ENCODE measurements around the gene UGT1A3.

UGT1A3 gene

GRCh38 chr2:233801357-233802131 is 72.7 kb downstream of the UGT1A3 start:
- no peak for DNase-seq (ENCODE audit: low read depth in 1 of 2, low spot score in 1 of 2)
- Histone ChIP-seq H3K27me3 (ENCODE audit: insufficient read depth, poor library complexity, severe bottlenecking) (no peaks in the 10 kb centered on the region), H3K27ac (replicated peaks) (no peak overlapping the region), H3K4me3 (replicated peaks; ENCODE audit: insufficient read depth, low read length) (no peak overlapping the region)
- TF ChIP-seq REST (IDR thresholded peaks at IDR 0.05; ENCODE audit: insufficient replicate concordance, low read depth) (no peak), SPI1 (IDR thresholded peaks at IDR 0.05; ENCODE audit: borderline replicate concordance, low read depth) (peak; percentile 25; the same call in 1 of the 2 replicates)

DNA sequence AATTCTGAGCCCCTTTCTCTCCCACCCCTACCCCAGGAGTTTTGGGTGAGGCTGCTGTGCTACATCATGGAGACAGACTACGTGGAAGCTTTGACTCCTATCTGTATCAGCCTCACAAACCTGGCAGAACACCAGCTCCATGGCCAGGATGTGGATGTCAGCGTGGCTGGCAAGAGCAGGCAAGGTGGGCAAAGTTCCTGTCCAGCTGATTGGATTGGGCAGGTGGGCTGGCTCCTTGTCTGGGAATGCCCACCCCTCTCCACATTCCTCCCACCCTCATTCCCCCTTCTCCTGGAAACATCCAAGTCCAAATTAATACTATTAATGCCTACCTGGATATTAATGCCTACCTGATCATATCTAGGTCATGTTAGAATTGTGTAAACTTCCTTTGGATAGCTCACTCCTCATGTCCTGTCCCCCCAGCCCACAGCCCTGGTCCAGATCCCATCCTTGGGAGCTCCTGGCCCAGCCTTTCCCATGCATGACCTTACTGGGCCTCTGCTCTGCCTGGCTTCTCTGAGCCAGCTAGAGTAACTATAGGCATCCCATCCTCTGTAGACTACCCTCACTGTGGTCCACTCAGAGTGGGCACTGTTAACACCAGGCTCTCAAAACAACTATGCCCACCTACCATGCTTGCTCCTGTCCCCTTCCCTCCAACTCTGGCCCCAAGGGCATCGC is 73.4 kb downstream of the UGT1A3 start:
- TF ChIP-seq SPI1 (IDR thresholded peaks at IDR 0.05; ENCODE audit: borderline replicate concordance, low read depth) (no peak), GABPA (IDR thresholded peaks at IDR 0.05; ENCODE audit: low read depth) (no peak), POLR2AphosphoS5 (IDR thresholded peaks at IDR 0.05; ENCODE audit: low read depth) (no peak), REST (IDR thresholded peaks at IDR 0.05; ENCODE audit: insufficient replicate concordance, low read depth) (no peak)
- TF ChIP-seq, protein P1, sequence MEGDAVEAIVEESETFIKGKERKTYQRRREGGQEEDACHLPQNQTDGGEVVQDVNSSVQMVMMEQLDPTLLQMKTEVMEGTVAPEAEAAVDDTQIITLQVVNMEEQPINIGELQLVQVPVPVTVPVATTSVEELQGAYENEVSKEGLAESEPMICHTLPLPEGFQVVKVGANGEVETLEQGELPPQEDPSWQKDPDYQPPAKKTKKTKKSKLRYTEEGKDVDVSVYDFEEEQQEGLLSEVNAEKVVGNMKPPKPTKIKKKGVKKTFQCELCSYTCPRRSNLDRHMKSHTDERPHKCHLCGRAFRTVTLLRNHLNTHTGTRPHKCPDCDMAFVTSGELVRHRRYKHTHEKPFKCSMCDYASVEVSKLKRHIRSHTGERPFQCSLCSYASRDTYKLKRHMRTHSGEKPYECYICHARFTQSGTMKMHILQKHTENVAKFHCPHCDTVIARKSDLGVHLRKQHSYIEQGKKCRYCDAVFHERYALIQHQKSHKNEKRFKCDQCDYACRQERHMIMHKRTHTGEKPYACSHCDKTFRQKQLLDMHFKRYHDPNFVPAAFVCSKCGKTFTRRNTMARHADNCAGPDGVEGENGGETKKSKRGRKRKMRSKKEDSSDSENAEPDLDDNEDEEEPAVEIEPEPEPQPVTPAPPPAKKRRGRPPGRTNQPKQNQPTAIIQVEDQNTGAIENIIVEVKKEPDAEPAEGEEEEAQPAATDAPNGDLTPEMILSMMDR (IDR thresholded peaks at IDR 0.05; ENCODE audit: insufficient read depth, low read length): no peak
- no peak for DNase-seq (ENCODE audit: low read depth in 1 of 2, low spot score in 1 of 2)
- no peaks in the 10 kb centered on the region for H3K27me3 ChIP-seq (ENCODE audit: insufficient read depth, poor library complexity, severe bottlenecking)
- no peak overlapping the region for H3K4me3 ChIP-seq (replicated peaks; ENCODE audit: insufficient read depth, low read length)
- no peak overlapping the region for H3K27ac ChIP-seq (replicated peaks)

DNA sequence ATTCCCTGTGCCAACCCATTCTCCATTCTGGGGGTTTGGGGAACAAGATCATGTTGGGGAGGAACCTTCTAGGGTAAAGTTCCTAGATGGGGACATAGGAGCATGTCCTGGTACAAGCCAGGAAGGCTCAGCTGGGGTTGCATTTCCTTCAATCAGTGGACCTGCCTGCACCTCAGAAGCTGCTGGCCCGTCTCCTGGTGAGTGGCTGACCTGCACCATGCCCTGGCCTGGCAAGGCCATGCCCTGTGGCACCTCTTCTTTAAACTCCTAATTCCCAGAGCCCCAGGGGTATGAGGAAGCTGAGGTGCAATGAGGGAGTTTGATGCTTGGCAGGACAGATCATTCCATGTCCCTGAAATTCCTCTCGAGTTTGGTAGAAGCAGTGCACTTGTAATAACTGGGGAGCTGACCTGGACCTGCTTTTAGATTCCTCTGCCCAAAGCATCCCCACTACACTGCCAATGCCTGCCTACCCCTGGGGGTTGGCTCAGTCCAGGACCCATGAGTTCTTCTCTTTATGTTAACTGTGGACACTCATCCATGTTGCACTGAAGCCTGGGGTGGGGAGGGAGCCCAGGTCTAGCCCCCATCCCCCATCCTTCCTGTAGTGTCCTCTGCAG is 74.6 kb downstream of the UGT1A3 start:
- H3K27me3 ChIP-seq (ENCODE audit: insufficient read depth, poor library complexity, severe bottlenecking): no peaks in the 10 kb centered on the region
- no peak overlapping the region for H3K27ac ChIP-seq (replicated peaks)
- no peak overlapping the region for H3K4me3 ChIP-seq (replicated peaks; ENCODE audit: insufficient read depth, low read length)
- no peak for TF ChIP-seq POLR2AphosphoS5 (IDR thresholded peaks at IDR 0.05; ENCODE audit: low read depth)
- TF ChIP-seq SPI1 (IDR thresholded peaks at IDR 0.05; ENCODE audit: borderline replicate concordance, low read depth): no peak
- no peak for TF ChIP-seq GABPA (IDR thresholded peaks at IDR 0.05; ENCODE audit: low read depth)
- no peak for TF ChIP-seq REST (IDR thresholded peaks at IDR 0.05; ENCODE audit: insufficient replicate concordance, low read depth)
- TF ChIP-seq, protein P1 (IDR thresholded peaks at IDR 0.05; ENCODE audit: insufficient read depth, low read length): no peak
- DNase-seq (ENCODE audit: low read depth in 1 of 2, low spot score in 1 of 2): no peak
